HEK293 (cell line): ENCODE data around the gene DHX40.

Experiments used
- CTCF ChIA-PET: fragments of 350-600 bp; formaldehyde crosslinking; extraction: SDS; loops from one replicate; lab custom pipeline; 2021; ENCODE audit warnings: antibody characterized with exemption; lab: Yijun Ruan, JAX
- POLR2A ChIA-PET: fragments of 300-600 bp; formaldehyde crosslinking; extraction: SDS; loops from one replicate; lab custom pipeline; 2020; ENCODE audit warnings: antibody characterized with exemption, inconsistent platforms; lab: Yijun Ruan, JAX
- H3K27ac ChIP-seq: fragments of 200-500 bp; sonication (Bioruptor generic); 2 replicates; pipeline ENCODE4 v1.5.1; 2014; ENCODE audit warnings: low read depth, low read length, control low read depth, inconsistent platforms; ENCODE audit errors: extremely low read depth
- H3K36me3 ChIP-seq, 2 experiments: fragments of 200-500 bp in 1 of 2; sonication (Bioruptor generic) in 1 of 2; 1 replicate in 1 of 2; 2 replicates in 1 of 2; pipeline ENCODE4 v1.5.1; 2014 to 2017; ENCODE audit warnings: inconsistent platforms in 2 of 2, low read length in 2 of 2; ENCODE audit not compliant: control insufficient read depth in 2 of 2, insufficient read depth in 1 of 2
- H3K4me1 ChIP-seq: fragments of 200-500 bp; sonication (Bioruptor generic); 2 replicates; pipeline ENCODE4 v1.5.1; 2014; ENCODE audit warnings: mild to moderate bottlenecking, low read length, inconsistent platforms; ENCODE audit not compliant: control insufficient read depth, insufficient read depth
- H3K4me3 ChIP-seq: 2 replicates; pipeline ENCODE4 v1.5.1; 2011; ENCODE audit warnings: low read depth, mild to moderate bottlenecking, control low read depth, low read length, moderate library complexity
- H3K9me3 ChIP-seq: fragments of 200-500 bp; sonication (Bioruptor generic); 2 replicates; pipeline ENCODE4 v1.5.1; 2014; ENCODE audit warnings: low read depth, low read length, inconsistent platforms; ENCODE audit not compliant: control insufficient read depth, insufficient read depth
- EGR2 ChIP-seq: fragments of 450-650 bp; formaldehyde crosslinking; IDR thresholded peaks from 2 replicates; pipeline ENCODE4 v1.5.1; 2016; ENCODE audit warnings: low read depth, missing biosample characterization, missing genetic modification characterization
- IKZF3 ChIP-seq: fragments of 450-650 bp; IDR thresholded peaks from 2 replicates; pipeline ENCODE4 v1.5.0; 2018; ENCODE audit warnings: missing biosample characterization, mild to moderate bottlenecking, missing genetic modification characterization, moderate library complexity
- INSM2 ChIP-seq: fragments of 450-650 bp; formaldehyde crosslinking; IDR thresholded peaks from 2 replicates; pipeline ENCODE4 v1.5.1; 2016; ENCODE audit warnings: missing biosample characterization, missing genetic modification characterization
- KLF16 ChIP-seq: fragments of 450-650 bp; formaldehyde crosslinking; IDR thresholded peaks from 2 replicates; pipeline ENCODE4 v1.5.1; 2017; ENCODE audit warnings: missing biosample characterization, missing genetic modification characterization
- PRDM6 ChIP-seq: fragments of 450-650 bp; formaldehyde crosslinking; IDR thresholded peaks from 2 replicates; pipeline ENCODE4 v1.5.1; 2017; ENCODE audit warnings: missing biosample characterization, missing genetic modification characterization
- SCRT2 ChIP-seq: fragments of 450-650 bp; formaldehyde crosslinking; IDR thresholded peaks from 2 replicates; pipeline ENCODE4 v1.5.1; 2016; ENCODE audit warnings: missing biosample characterization, missing genetic modification characterization
- ZBTB21 ChIP-seq: fragments of 450-650 bp; formaldehyde crosslinking; IDR thresholded peaks from 2 replicates; pipeline ENCODE4 v1.5.1; 2017; ENCODE audit warnings: missing biosample characterization, missing genetic modification characterization
- ZNF138 ChIP-seq: fragments of 450-650 bp; formaldehyde crosslinking; IDR thresholded peaks from 2 replicates; pipeline ENCODE4 v1.5.1; 2016; ENCODE audit warnings: missing biosample characterization, missing genetic modification characterization, borderline replicate concordance
- ZNF202 ChIP-seq: fragments of 450-650 bp; formaldehyde crosslinking; IDR thresholded peaks from 2 replicates; pipeline ENCODE4 v1.5.1; 2016; ENCODE audit warnings: missing biosample characterization, missing genetic modification characterization, borderline replicate concordance
- ZNF211 ChIP-seq: fragments of 450-650 bp; formaldehyde crosslinking; IDR thresholded peaks from 2 replicates; pipeline ENCODE4 v1.5.1; 2016; ENCODE audit warnings: low read depth, missing biosample characterization, missing genetic modification characterization
- ZNF354C ChIP-seq: fragments of 450-650 bp; formaldehyde crosslinking; IDR thresholded peaks from 2 replicates; pipeline ENCODE4 v1.5.1; 2016; ENCODE audit warnings: missing biosample characterization, missing genetic modification characterization, low read depth, borderline replicate concordance
- ZNF362 ChIP-seq: fragments of 450-650 bp; formaldehyde crosslinking; IDR thresholded peaks from 2 replicates; pipeline ENCODE4 v1.5.1; 2016; ENCODE audit warnings: missing biosample characterization, missing genetic modification characterization
- ZNF404 ChIP-seq: fragments of 450-650 bp; formaldehyde crosslinking; IDR thresholded peaks from 2 replicates; pipeline ENCODE4 v1.5.1; 2017; ENCODE audit warnings: missing biosample characterization, missing genetic modification characterization
- ZNF544 ChIP-seq: fragments of 450-650 bp; formaldehyde crosslinking; IDR thresholded peaks from 2 replicates; pipeline ENCODE4 v1.5.0; 2017; ENCODE audit warnings: missing biosample characterization, missing genetic modification characterization
- ZNF624 ChIP-seq: fragments of 450-650 bp; formaldehyde crosslinking; IDR thresholded peaks from 2 replicates; pipeline ENCODE4 v1.5.1; 2017; ENCODE audit warnings: missing biosample characterization, missing genetic modification characterization
- ZNF660 ChIP-seq: fragments of 450-650 bp; IDR thresholded peaks from 2 replicates; pipeline ENCODE4 v1.5.1; 2018; ENCODE audit warnings: missing biosample characterization, mild to moderate bottlenecking, missing genetic modification characterization
- ZSCAN18 ChIP-seq: fragments of 450-650 bp; formaldehyde crosslinking; IDR thresholded peaks from 2 replicates; pipeline ENCODE4 v1.5.1; 2016; ENCODE audit warnings: missing biosample characterization, missing genetic modification characterization
- ZSCAN5A ChIP-seq: fragments of 450-650 bp; formaldehyde crosslinking; IDR thresholded peaks from 2 replicates; pipeline ENCODE4 v1.5.1; 2016; ENCODE audit warnings: missing biosample characterization, missing genetic modification characterization
- TF ChIP-seq, protein P1 (sequence below): fragments of 450-650 bp; IDR thresholded peaks from 2 replicates; pipeline ENCODE4 v1.5.1; 2018; ENCODE audit warnings: missing biosample characterization, missing genetic modification characterization
- TF ChIP-seq, protein P2 (sequence below): fragments of 450-650 bp; formaldehyde crosslinking; IDR thresholded peaks from 2 replicates; pipeline ENCODE4 v1.5.1; 2016; ENCODE audit warnings: missing biosample characterization, missing genetic modification characterization

The DHX40 gene

DNA sequence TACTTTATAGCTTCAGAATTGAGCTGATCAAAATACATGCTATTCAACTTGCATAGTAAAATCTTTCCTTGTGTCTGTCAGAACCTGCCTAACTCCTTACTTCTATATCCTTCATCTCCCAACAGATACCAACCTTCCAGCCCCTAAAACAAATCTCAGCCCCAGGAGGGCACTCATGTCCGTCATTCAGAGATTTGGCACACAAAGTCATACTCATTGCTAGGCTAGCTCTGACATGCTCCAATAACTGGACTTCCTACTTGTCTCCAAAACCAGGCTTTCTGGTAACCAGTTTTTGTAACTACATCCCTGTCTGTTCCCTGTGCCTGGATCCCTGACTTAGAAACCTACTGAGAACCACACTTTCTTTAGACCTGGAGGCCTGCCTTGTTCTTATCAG lies 37.5 kb upstream of the DHX40 start:
- POLR2A ChIA-PET, result interaction anchor here (0.6 kb wide), 1 partner anchor 89 kb away, joined by 9 read pairs; no protein-coding TSS in a partner anchor
- no peaks in the 10 kb centered on the region for H3K36me3 ChIP-seq
- no peaks in the 10 kb centered on the region for H3K4me1 ChIP-seq
- no peak overlapping the region for H3K27ac ChIP-seq
- no peak overlapping the region for H3K4me3 ChIP-seq
- CTCF ChIA-PET, result interaction anchor here (0.6 to 0.7 kb wide), 3 partner anchors 29 to 221 kb away, joined by 3 to 4 read pairs (median 3); no protein-coding TSS in a partner anchor
- TF ChIP-seq KLF16 (tag by site-specific recombination) (no peak), IKZF3 (no peak), ZNF660 (tag by site-specific recombination) (no peak), INSM2 (tag by site-specific recombination) (no peak)
- no peaks in the 10 kb centered on the region for H3K9me3 ChIP-seq

GRCh38 chr17:59530531-59530930 lies 34.9 kb upstream of the DHX40 start:
- H3K36me3 ChIP-seq, result no peaks in the 10 kb centered on the region
- CTCF ChIA-PET, result interaction anchor here (0.6 to 1.5 kb wide), 6 partner anchors 9 to 1346 kb away, joined by 3 to 9 read pairs (median 4); no protein-coding TSS in a partner anchor
- no peak overlapping the region for H3K4me3 ChIP-seq
- TF ChIP-seq ZNF544 (tag by site-specific recombination) (no peak), ZNF202 (no peak), ZBTB21 (tag by site-specific recombination) (no peak), ZNF660 (tag by site-specific recombination) (no peak), ZNF211 (tag by site-specific recombination) (no peak), ZNF138 (tag by site-specific recombination) (no peak), EGR2 (tag by site-specific recombination) (no peak), ZNF404 (tag by site-specific recombination) (no peak), ZNF354C (tag by site-specific recombination) (no peak), ZNF362 (tag by site-specific recombination) (no peak), ZSCAN18 (tag by site-specific recombination) (no peak), ZNF624 (no peak), PRDM6 (tag by site-specific recombination) (no peak), SCRT2 (tag by site-specific recombination) (no peak), ZSCAN5A (tag by site-specific recombination) (no peak)
- TF ChIP-seq, protein P1, sequence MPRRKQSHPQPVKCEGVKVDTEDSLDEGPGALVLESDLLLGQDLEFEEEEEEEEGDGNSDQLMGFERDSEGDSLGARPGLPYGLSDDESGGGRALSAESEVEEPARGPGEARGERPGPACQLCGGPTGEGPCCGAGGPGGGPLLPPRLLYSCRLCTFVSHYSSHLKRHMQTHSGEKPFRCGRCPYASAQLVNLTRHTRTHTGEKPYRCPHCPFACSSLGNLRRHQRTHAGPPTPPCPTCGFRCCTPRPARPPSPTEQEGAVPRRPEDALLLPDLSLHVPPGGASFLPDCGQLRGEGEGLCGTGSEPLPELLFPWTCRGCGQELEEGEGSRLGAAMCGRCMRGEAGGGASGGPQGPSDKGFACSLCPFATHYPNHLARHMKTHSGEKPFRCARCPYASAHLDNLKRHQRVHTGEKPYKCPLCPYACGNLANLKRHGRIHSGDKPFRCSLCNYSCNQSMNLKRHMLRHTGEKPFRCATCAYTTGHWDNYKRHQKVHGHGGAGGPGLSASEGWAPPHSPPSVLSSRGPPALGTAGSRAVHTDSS (tag by site-specific recombination), result no peak
- TF ChIP-seq, protein P2, sequence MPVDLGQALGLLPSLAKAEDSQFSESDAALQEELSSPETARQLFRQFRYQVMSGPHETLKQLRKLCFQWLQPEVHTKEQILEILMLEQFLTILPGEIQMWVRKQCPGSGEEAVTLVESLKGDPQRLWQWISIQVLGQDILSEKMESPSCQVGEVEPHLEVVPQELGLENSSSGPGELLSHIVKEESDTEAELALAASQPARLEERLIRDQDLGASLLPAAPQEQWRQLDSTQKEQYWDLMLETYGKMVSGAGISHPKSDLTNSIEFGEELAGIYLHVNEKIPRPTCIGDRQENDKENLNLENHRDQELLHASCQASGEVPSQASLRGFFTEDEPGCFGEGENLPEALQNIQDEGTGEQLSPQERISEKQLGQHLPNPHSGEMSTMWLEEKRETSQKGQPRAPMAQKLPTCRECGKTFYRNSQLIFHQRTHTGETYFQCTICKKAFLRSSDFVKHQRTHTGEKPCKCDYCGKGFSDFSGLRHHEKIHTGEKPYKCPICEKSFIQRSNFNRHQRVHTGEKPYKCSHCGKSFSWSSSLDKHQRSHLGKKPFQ (tag by site-specific recombination), result no peak
- TF ChIP-seq, all 188 proteins: peak for 0
- H3K9me3 ChIP-seq, result no peaks in the 10 kb centered on the region
- H3K27ac ChIP-seq, result no peak overlapping the region
- H3K4me1 ChIP-seq, result no peaks in the 10 kb centered on the region
- POLR2A ChIA-PET, result no interaction called here
